ENCODE measurements around the gene SAP30. TPM values are rescaled to one million over a fixed set of nuclear protein-coding genes. Genes with fewer than 3 reads are reported as not detected.

The SAP30 gene
- total and polyA plus RNA-seq, 10 of the 15 experiments (the other 5 are each of a cell fraction or from before 2014, with no cell fraction given), result 5.0 to 56.9 (median 23.6) TPM

DNA sequence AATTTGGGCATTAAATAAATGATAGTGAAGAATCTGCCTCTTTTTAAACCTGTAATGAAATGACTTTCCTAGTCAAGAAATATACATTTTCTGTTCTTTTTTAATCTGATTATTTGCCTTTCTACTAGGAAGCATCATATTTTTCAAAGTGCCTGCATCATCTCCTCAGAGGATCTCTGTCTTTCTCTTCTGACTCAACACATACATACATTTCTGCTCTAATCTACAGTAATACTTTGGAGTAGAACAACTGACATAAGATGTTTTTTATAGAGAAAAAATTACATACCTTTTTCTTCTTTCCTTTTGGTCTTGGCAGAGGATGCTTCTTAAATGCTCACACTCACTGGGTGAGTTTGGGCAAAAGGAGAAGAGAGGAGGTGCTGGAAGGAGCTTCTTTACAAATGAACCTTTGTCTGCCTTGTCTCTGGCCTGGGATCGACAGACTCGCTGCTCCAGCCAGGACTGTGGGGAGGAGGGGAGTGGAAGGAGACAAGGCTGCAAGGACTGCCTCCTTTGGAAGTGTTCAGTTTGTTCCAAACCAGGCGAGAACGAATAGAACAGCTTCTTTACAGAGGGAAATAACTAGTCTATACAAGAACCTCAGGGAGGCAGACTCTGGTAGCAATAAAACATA, 28.1 kb downstream of the SAP30 start, which contains the start of gene SCRG1 (continued):
- TF ChIP-seq PML (IDR thresholded peaks at IDR 0.05; ENCODE audit: low read length) (no peak), SRF (IDR thresholded peaks at IDR 0.05; ENCODE audit: low read depth in 2 of 2, low read length in 2 of 2) (no peak), POLR2A (IDR thresholded peaks at IDR 0.05; ENCODE audit: low read depth, low read length) (no peak)

DNA sequence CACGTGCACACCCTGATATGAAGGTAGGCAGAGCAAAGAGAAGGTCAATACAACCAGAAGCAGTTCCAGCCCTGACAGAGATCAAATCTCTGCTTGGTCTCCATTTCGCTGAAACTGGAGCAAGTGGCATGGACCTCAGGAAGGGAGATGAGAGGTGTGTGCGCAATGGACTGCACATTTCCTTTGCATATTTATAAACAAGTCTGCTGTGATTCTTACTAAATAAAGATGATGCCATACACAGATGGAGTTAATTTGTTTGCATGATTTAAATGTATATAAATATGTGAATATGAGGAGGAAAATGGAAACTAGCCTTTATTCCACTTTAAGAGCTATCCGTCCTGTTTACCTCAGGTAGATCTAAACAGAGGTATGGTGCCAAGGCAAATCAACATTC, 30.3 kb downstream of the SAP30 start:
- no peak for FAIRE-seq
- ChIA-PET POLR2A (no interaction called here), SMC1A (ENCODE audit: uncharacterized antibody, unreplicated experiment) (interaction anchor here (1.0 to 1.5 kb wide), 3 partner anchors 11 to 28 kb away, joined by 3 to 5 read pairs (median 4); no protein-coding TSS in a partner anchor)

More for the DNA sequence above, 30.3 kb downstream of the SAP30 start:
- intact Hi-C loops (cut with micrococcal nuclease; ENCODE audit: unreplicated experiment), result no loop called here
- Histone ChIP-seq H3K4me1 (ENCODE audit: control insufficient read depth, insufficient read depth, low read length) (no peaks in the 10 kb centered on the region), H3K79me2 (ENCODE audit: control insufficient read depth, insufficient read depth, low read length) (no peaks in the 10 kb centered on the region), H2AFZ (ENCODE audit: control insufficient read depth, low read depth, low read length) (no peak overlapping the region), H3K4me3 (no peak overlapping the region), H3K27ac (ENCODE audit: control insufficient read depth, insufficient read depth) (no peak overlapping the region), H3K36me3 (ENCODE audit: control insufficient read depth in 2 of 2, insufficient read depth in 2 of 2, low read length in 1 of 2) (no peaks in the 10 kb centered on the region), H3K27me3 (replicated peaks in 1 of 2; ENCODE audit: control insufficient read depth in 2 of 2, insufficient read depth in 2 of 2, low read length in 1 of 2) (no peaks in the 10 kb centered on the region), H3K9me3 (replicated peaks; ENCODE audit: control insufficient read depth, insufficient read depth, low read length) (no peaks in the 10 kb centered on the region), H3K4me2 (ENCODE audit: control insufficient read depth, insufficient read depth) (no peak overlapping the region), H4K20me1 (ENCODE audit: control insufficient read depth, insufficient read depth) (no peaks in the 10 kb centered on the region), H3K9ac (ENCODE audit: control insufficient read depth, insufficient read depth, low read length) (no peak overlapping the region)
- 90% methylated on average over 4 of the region's 4 CpGs for WGBS (ENCODE audit: insufficient coverage, insufficient replicate concordance, low lambda C conversion rate, missing lambda C conversion rate)
- ChIA-PET RAD21 (ENCODE audit: unreplicated experiment) (interaction anchor here (0.6 kb wide), 1 partner anchor 954 kb away, joined by 3 read pairs; no protein-coding TSS in a partner anchor), CTCF (interaction anchor here (2.2 kb wide), 2 partner anchors 12 to 100 kb away, joined by 6 to 8 read pairs; no protein-coding TSS in a partner anchor)
- ATAC-seq (no peak), DNase-seq (ENCODE audit: low read depth, low spot score) (no peak)
- in situ Hi-C loops (cut with MboI), result no loop called here
- no TSS peak for BruUV-seq (replicated peaks)
- no peak for TF ChIP-seq MTA3 (IDR thresholded peaks at IDR 0.05; ENCODE audit: borderline replicate concordance, low read length)
- no peak for TF ChIP-seq JUNB (IDR thresholded peaks at IDR 0.05)
- no peak for TF ChIP-seq DPF2 (IDR thresholded peaks at IDR 0.05)
- no peak for TF ChIP-seq RFX5 (IDR thresholded peaks at IDR 0.05; ENCODE audit: low read depth, low read length)
- no peak for TF ChIP-seq MYB (IDR thresholded peaks at IDR 0.05; ENCODE audit: borderline replicate concordance, low read depth, low read length)
- no peak for TF ChIP-seq NFYA (IDR thresholded peaks at IDR 0.05; ENCODE audit: borderline replicate concordance, low read depth, low read length)
- TF ChIP-seq, protein P1, sequence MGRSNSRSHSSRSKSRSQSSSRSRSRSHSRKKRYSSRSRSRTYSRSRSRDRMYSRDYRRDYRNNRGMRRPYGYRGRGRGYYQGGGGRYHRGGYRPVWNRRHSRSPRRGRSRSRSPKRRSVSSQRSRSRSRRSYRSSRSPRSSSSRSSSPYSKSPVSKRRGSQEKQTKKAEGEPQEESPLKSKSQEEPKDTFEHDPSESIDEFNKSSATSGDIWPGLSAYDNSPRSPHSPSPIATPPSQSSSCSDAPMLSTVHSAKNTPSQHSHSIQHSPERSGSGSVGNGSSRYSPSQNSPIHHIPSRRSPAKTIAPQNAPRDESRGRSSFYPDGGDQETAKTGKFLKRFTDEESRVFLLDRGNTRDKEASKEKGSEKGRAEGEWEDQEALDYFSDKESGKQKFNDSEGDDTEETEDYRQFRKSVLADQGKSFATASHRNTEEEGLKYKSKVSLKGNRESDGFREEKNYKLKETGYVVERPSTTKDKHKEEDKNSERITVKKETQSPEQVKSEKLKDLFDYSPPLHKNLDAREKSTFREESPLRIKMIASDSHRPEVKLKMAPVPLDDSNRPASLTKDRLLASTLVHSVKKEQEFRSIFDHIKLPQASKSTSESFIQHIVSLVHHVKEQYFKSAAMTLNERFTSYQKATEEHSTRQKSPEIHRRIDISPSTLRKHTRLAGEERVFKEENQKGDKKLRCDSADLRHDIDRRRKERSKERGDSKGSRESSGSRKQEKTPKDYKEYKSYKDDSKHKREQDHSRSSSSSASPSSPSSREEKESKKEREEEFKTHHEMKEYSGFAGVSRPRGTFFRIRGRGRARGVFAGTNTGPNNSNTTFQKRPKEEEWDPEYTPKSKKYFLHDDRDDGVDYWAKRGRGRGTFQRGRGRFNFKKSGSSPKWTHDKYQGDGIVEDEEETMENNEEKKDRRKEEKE (IDR thresholded peaks at IDR 0.05), result no peak
- TF ChIP-seq STAT1 (conservative IDR thresholded peaks at IDR 0.05), result no peak
